Glomerular visceral epithelial cell (primary cell): ENCODE measurements around the gene SIMC1.
"Not testable (repeated sequence)": the region's sequence is repeated elsewhere in the genome, so short reads cannot be mapped to it uniquely, and the experiment has no call there.

ENCODE experiments used
- DNase-seq: peaks from one replicate; pipeline ENCODE4 v3.0.0-alpha.2; 2016; ENCODE audit errors: extremely low spot score

Gene SIMC1

GRCh38 chr5:176290057-176290840 is 52.0 kb downstream of the SIMC1 start:
- not testable (repeated sequence) for DNase-seq

GRCh38 chr5:176305356-176305755 is 67.1 kb downstream of the SIMC1 start:
- not testable (repeated sequence) for DNase-seq

GRCh38 chr5:176317534-176318374 is 79.5 kb downstream of the SIMC1 start:
- DNase-seq = no peak

DNA sequence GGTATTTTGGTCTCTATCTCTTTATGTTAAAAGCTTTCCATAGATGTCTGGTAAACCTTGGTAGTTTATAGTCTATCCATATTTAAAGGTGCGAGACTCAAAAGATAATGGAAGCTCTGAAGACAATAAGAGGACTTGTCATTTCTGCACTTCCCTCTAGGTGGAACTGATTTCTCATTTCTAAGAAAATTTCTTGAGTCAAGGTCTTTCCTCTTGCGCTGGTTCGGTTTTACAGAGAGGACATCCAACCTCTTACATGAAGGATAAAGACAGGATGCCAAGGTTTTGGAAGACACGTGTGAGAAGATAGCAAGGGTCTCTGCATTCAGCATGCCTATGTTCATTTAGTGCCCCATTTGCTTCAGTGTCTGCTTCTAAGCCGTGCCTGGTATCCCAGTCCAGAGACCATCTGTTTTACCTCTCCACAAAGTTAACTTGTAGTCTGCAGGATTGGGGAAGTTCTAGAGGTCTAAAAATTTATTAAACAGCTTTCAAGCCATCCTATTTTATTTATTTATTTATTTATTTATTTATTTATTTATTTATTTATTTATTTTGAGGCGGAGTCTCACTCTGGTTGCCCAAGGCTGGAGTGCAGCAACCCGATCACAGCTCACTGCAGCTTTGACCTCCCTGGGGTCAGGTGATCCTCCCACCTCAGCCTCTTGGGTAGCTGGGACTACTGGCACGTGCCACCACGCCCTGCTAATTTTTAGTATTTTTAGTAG is 81.8 kb downstream of the SIMC1 start:
- no peak for DNase-seq

GRCh38 chr5:176320577-176320976 is 82.4 kb downstream of the SIMC1 start:
- no peak for DNase-seq

GRCh38 chr5:176334031-176334770 is 96.0 kb downstream of the SIMC1 start:
- no peak for DNase-seq

- DNase-seq = no peak
Measured at GRCh38 chr5:176337913-176338312, 99.7 kb downstream of the SIMC1 start.

- DNase-seq = no peak
Measured at GRCh38 chr5:176339304-176339703, 101.1 kb downstream of the SIMC1 start.

DNA sequence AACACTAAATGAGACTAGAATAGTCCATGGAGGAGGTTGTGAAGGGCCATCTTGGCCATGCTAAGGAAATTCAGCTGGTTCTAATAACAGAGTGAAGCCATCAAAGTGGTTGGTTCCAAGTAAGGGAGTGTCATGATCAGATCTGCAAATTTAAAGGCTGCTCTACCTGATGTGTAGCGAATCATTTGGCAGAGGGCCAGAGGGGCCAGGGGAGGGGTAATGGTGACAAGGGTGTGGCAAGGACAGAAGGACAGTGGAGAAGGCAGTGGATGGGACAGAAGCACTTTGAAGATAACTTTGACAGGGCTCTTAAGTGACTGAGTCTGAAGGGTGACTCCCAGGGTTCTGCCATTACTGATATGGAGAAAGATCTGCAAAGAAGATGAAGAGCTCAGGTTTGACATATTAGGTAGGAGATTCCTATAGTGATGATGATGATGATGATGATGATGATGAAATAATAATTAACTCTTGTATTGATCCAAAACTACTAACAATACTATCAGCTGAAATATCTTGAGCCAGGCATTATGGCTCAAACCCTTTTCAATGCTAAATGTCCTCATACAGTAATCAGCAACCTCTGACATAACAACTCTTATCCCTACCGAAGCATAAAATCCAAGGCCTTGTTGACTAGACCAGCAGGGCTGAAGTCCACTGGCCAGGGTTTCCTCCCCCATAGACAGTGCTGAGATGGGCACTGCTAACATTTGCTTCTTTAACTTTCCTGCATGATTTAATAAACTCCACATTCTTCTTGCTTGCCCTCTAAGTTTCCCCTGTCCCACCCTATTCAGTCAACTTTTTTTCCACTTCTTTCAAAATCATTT is 103.3 kb downstream of the SIMC1 start:
- no peak for DNase-seq

DNA sequence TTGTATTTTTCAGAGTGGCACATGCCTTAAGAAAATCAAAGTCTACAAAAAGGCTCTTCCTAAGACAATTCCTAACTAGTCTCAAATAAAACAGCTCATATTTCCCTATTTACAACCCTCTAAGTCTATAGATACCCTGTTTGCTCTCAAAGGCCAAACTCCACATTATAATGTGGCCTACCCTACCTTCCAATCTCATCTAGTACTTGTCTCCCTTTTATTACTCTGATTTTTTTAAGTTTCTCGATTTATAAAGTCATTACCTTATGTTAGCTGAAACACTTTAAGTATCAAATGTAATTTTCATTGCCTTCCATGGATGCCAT is 103.9 kb downstream of the SIMC1 start:
- no peak for DNase-seq

DNA sequence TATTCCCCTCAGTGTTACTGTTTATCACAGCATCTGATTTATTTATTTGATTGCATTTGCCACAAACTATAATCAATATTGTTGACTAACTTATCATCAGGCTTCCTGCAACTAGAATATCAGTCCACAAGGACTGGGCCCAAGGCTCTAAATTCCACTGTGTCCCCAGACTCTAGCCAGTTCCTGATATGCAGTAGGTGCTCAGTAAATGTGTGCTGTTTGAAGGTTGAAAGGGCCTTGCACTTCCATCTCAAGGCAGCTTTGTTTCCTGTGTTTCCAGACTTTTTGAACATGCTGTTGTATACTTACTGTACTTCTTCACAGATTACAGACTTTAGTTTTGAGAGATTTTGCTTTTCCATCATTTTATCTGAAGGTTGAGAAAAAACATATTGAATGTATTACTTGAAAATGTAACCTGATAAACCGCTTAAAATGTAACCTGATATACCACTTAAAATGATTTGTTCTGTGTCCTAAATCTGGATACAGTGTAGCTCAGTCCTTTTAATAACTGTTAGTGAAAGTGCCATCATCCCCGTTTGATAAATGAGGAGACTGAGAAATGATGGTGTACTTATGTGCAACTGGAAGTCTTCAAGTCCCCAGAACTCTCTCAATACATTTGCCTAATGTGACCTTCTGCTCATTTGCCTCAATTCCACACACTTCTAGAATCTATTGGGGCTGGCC is 104.7 kb downstream of the SIMC1 start:
- DNase-seq = no peak

- DNase-seq = no peak
Measured at GRCh38 chr5:176350416-176350815, 112.2 kb downstream of the SIMC1 start.

- no peak for DNase-seq
Measured at GRCh38 chr5:176352116-176352878, 114.1 kb downstream of the SIMC1 start.

GRCh38 chr5:176353533-176353932 is 115.3 kb downstream of the SIMC1 start:
- DNase-seq = no peak

- DNase-seq = no peak
Measured at GRCh38 chr5:176355400-176356178, 117.4 kb downstream of the SIMC1 start.

GRCh38 chr5:176356179-176356566 is 117.9 kb downstream of the SIMC1 start:
- DNase-seq = no peak

DNA sequence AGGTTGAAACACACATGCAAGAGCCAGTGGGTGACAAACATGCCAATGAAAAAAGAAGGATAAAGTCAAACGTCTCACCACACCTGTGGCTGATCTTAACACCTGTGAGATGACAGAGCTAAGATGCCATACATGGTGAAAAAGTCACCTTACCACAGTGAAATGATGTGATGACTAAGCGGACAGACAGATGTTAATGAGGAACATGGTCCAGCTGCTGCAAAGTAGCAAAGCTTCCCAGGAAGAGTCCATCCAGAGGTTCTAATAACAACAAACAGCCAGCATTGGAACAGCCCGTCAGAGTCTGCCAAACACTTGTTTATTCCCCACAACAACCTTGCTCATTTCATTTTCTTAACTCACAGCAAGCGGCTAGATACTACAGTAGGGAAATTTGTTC is 121.4 kb downstream of the SIMC1 start:
- no peak for DNase-seq

- DNase-seq = peak; percentile 15
Measured at GRCh38 chr5:176360894-176361436, 122.7 kb downstream of the SIMC1 start.
